ENCODE results near the gene LMF1.

The LMF1 gene

DNA sequence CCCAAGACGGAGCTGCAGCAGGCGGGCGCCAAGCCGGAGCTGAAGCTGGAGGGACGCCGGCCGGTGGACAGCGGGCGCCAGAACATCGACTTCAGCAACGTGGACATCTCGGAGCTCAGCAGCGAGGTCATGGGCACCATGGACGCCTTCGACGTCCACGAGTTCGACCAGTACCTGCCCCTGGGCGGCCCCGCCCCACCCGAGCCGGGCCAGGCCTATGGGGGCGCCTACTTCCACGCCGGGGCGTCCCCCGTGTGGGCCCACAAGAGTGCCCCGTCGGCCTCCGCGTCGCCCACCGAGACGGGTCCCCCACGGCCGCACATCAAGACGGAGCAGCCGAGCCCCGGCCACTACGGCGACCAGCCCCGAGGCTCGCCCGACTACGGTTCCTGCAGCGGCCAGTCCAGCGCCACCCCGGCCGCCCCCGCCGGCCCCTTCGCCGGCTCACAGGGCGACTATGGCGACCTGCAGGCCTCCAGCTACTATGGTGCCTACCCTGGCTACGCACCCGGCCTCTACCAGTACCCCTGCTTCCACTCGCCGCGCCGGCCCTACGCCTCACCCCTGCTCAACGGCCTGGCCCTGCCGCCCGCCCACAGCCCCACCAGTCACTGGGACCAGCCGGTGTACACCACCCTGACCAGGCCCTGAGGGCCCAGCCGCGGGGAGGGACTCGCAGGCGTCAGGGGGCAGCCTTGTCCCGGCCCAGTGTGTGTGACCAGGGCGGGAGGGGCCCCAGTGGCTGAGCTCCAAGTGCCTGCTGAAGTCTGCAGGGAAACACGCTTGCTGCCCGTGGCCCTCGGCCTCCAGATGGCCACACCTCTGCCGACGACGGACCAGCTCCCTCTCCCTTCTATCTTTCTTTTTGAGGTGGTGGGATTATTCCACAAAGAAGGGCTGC is 14.2 kb upstream of the LMF1 start:
- DNase-seq (ENCODE audit: low read depth in 2 of 2), result no peak

DNA sequence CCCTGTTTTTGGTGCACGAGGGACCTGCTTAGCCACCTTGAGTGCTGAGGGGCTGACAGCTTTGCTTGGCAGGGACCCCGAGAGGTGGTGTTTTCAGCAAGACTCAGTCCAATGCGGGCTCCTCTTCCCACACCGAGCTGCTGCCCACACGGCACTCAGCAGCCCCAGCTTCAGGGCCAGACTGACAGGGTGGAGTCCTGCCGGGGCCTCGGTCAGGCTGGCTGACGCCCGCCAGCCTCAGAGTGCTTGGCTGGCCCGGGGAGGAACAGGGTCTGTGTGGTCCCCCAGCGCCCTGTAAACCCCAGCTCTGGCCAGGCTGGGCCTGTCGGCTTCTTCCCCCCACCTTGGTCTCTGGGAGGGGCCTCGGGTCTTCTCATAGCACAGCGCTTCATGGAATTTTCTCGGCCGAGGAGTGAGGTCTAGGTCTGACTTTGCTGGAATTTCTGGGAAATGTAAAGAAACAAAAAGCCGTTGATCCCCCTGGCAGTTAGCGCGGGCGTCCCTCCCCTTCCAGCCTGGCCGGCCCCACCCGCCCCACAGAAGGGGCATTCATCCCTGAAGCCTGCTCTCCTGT is 13.4 kb upstream of the LMF1 start:
- DNase-seq (ENCODE audit: low read depth in 2 of 2), result no peak

DNA sequence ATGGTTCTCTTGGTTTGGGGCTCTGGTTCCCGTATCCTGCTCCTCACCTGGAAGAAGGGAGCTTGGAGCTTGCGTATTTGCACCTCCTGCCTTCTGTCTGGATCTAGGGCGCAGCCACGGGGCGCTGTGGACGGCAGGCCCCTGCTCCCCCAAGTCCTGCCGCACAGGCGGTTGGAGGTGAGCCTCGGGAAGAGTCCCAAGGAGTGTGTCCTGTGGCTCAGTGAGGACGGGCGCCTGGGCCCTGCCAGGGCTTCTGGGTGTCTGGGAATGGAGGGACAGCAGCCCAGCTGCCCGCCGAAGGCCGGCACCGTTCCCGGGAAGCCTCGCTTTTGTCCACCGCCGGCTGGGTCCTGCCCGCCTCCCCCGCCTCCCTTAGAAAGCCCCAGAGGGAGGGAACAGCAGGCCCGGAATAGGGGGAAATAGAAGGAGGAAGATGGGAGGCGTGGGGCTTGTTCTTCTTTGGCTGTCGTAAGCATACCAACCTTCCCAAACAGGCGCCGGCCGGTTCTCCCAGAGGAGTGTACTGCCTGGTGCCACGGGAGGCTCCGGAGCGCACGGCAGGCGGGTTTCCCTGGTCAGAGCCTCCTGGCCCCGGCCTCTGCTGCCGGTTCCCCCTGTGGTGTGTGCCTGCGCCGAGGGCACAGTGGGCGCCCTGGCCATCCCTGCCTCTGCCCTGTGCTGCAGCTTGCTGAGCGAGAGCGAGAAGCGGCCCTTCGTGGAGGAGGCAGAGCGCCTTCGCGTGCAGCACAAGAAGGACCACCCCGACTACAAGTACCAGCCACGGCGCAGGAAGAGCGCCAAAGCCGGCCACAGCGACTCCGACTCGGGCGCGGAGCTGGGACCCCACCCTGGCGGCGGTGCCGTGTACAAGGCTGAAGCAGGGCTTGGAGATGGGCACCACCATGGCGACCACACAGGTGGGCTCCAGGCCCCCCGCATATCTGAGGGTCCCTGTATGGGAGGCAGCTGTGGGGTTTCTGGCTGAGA is 12.6 kb upstream of the LMF1 start:
- no peak for DNase-seq (ENCODE audit: low read depth in 2 of 2)

DNA sequence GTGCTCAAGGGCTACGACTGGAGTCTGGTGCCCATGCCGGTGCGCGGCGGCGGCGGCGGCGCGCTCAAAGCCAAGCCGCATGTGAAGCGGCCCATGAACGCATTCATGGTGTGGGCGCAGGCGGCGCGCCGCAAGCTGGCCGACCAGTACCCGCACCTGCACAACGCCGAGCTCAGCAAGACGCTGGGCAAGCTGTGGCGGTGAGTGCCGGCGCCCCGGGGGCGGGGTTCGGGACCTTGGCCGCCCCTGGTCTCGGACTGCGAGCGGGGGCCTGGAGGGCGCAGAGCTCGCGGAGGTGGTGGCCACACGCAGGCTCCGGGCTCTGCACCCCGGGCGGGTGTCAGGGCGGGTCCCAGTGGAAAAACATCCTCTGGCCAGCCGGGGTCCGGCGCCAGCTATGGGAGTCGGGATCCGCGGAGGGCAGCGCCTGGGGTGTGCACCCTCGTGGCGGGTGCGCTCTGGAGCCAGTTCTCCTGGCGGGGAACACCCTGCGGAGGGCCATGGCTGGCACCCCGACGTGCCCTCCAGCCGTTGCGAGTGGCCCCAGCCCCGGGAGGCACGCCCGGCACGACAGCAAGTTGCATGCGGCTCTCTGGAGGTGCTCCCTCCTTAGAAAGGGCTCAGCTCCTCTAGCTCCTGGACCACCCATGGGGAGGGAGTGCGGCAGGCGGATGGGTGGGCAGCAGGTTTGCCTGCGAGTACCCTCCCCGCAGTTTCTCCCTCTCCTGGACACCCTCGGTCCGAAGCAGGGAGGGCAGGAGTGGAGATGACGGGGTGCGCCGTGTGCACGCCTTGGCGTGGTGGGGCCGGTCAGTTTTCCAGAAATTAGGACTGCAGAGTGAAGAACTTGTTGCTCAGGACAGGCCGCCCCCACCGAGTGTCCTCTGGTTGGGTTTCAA is 11.6 kb upstream of the LMF1 start:
- no peak for DNase-seq (ENCODE audit: low read depth in 2 of 2)

DNA sequence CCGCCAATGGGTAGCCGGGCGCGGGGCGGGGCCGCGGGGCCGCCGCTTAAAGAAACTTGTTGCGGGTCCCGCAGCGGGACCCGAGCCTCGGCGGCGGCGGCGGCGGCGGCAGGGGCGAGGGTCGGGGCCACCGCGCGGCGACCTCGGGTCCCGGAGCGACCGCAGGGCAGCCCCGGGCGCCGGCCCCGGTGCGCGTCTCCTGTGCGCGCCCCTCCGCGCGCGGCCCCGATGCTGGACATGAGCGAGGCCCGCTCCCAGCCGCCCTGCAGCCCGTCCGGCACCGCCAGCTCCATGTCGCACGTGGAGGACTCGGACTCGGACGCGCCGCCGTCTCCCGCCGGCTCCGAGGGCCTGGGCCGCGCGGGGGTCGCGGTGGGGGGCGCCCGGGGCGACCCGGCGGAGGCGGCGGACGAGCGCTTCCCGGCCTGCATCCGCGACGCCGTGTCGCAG is 10.9 kb upstream of the LMF1 start, which contains the start of gene SOX8:
Gene SOX8, plus strand, starts transcription at position 76 of the 450 bp plus-strand sequence. Its CDS starts 153 bp downstream, at position 229.
- DNase-seq (ENCODE audit: low read depth in 2 of 2), result peak in 1 of 2 donors; percentile 51

DNA sequence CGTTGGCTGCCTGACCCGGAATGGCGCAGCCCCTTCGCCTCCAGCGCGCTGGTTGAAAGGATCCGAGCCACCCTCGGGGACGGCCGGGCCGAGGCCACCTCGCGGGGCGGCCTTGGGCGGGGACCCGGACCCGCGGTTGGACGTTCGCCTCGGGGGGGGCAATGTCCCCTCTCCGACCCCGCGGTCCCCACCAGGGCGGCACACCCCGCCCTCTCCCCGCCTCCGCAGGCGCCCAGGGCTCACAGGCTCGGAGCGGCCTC is 9.7 kb upstream of the LMF1 start:
- no peak for DNase-seq (ENCODE audit: low read depth in 2 of 2)

DNA sequence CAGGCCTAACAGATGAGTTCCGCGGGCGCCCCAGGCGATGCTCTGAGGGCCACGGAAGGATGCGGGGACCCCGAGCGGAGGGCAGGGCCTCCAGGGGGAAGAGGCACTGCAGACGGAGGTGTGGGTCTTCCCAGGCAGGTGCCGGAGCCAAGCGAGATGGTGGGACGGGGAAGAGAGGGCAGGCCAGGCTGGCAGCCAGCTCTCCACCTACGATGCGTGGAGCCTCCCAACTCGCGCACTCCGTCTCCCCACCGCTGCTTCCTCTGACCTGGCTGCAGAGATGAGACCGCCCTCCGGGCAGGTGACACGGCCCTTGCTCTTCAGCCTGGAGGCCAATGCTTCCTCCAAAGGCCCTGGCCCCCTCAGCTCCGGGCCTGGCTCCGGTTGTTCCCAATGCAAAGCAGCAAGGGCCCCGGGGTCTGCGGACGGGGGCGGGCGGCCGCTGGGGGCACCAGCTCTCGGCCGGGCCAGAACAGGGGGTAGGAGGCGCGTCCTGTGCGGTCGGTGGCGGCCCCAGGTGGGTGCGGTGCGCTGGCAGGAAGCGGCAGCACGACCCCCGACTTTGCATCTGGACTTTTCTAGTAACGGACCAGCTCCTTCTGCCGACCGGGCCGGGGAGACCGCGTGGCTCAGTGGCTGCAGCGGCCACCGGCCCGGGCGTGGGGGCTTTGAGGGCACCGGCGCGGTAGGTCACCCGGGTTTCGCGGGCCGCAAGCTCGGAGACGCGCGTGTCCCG is 9.2 kb upstream of the LMF1 start:
- DNase-seq (ENCODE audit: low read depth in 2 of 2), result no peak

DNA sequence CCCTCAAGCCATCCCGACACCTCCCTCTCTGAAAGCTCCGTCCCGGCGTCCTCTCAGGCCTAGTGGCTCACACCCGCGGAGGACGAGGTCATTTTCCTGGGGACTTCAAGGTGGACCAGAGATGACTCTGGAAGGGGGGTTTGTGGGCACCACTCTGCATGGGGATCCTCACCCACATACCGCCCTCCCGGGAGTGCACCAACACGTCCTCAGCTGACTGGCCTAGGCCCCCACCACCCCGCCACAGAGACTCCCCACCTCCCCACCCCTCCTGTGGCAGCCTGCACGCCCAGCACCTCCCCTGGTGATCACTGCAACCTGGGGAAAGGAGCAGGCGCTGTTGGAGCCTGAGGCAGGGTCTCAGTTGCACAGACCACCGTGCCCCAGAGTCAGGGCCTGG is 8.4 kb upstream of the LMF1 start:
- DNase-seq (ENCODE audit: low read depth in 2 of 2), result no peak

DNA sequence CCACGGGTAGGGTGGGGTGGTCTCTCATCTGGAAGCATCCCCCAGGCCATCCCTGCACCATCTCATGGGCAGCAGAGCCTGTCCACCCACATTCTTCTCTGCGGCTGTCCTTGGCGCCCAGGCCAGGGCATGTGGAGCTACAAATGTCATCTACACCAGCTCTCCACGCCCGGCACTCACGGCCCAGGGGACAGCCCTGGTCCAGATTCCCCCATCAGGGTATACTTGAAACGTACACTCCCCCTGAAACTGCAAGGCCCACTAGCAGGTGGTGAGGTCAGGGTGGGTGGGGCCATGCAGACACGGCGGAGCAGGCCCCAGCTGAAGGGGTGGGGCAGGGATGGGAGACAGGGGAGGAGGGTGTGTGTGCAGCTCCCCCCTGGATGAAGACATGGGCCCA is 7.6 kb upstream of the LMF1 start:
- no peak for DNase-seq (ENCODE audit: low read depth in 2 of 2)

DNA sequence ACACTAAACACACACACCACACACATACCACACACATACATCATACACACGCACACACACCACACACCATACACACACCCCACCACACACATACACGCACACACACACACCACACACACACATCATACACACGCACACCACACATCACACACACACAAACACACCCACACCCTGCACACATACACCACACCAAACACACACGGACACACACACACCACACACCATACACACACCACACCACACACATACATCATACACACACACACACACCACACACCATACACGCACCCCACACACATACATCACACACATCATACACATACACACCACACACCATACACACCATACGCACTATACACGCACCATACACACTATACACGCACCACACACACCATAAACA is 7.1 kb upstream of the LMF1 start:
- no peak for DNase-seq (ENCODE audit: low read depth in 2 of 2)

DNA sequence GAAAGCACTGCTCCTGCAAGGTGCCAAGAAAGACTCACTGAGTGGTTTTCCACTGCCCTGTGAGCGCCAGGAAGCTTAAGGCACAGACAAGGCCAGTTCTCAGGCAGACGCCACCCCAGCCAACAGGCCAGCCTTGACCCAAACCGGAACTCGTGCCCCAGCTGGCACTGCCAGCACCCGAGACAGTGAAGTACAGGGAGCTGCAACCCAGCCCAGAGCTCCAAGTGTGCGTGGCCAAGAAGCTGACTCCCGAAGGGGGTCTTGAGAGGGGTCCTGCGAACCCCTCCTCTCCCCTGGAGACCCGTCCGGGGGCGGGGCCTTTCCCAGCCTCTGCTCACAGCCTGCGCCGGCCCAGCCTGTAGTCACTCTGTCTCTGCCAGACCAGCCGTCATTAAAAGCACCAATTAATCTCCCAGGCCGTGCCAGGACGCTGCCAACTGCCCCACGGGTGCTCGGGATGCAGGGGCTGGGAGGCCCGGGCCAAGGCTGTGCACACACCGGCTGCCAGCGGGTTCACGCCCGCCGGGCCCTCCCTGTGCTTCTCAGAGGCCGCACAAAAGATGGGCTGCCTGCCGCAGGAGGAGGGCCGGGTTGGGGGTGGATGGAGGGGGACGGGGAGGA is 6.4 kb upstream of the LMF1 start:
- no peak for DNase-seq (ENCODE audit: low read depth in 2 of 2)

DNA sequence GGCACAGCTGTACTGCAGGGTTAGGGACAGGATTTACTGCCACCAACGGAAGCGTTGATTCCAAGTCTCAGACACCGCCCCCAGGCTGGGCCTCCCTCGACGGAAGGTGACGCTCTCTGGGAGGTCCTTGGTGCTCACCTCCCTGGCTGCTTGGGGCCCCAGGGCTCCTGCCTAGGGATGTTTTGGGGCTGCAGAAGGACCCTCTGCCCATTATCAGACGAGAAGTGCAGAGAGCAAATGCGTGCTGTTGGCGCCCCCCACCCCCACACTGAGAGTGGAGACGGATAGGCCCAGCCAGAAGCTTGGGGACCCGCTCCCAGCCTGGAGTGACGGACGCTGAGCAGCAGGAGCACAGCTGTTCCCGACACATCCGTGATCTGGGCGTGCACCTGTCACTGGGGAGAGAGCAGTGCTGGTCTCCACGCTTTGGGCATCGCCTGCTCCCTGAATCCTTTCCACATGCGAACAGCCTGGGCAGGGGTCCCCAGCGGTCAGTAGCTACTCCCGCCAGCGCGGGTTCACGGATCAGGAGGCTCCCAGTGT is 5.7 kb upstream of the LMF1 start:
- no peak for DNase-seq (ENCODE audit: low read depth in 2 of 2)

DNA sequence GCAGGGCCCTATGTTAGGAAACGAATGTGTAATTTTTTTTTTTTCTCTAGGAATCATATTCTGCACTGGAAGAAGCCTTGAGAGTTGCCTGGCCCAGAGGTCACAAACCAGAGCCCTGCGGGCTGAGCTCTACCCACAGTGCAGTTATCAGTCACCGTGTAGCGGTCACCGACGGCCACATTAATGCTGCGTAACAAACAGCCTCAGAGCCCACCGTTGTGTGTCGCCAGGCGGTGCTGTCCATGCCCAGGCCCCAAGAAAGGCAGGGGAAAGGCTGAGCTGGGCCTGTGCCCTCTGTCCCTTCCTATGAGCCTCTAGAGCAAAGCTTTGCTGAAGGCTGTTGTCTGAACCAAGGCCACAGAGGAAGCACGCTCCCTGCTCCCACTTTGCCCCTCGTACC is 4.5 kb upstream of the LMF1 start:
- DNase-seq (ENCODE audit: low read depth in 2 of 2), result no peak

DNA sequence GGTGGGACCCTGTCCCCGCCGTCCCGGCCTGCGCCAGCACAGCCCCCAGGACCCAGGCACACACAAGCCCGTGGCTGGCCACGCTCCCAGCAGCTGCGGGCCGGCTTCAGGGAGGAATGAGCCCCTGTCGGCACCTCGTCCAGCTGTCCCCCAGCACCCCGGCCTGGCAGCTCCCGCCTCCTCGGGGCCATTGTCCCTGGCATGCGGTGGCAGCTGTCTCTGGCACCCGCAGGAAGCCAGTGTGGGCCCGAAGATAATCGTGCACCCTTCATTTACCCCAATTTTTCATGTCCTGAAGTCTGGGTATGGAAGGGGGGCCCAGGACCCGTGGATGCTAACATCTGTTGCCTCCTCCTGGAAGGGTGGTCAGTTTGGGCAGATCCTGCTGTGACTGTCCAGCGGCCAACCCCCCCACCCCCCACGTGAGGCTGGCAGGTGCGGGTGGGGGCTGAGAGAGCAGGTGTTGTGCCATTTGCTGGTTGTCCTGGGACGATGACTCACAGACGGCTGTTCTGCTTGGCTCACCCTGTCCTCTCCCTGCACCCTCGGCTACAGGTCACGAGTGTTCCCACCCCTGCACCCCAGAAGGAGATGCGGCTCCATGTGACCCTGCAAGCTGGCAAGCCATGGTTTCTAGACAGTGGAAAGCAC is 4.0 kb upstream of the LMF1 start:
- DNase-seq (ENCODE audit: low read depth in 2 of 2), result no peak

DNA sequence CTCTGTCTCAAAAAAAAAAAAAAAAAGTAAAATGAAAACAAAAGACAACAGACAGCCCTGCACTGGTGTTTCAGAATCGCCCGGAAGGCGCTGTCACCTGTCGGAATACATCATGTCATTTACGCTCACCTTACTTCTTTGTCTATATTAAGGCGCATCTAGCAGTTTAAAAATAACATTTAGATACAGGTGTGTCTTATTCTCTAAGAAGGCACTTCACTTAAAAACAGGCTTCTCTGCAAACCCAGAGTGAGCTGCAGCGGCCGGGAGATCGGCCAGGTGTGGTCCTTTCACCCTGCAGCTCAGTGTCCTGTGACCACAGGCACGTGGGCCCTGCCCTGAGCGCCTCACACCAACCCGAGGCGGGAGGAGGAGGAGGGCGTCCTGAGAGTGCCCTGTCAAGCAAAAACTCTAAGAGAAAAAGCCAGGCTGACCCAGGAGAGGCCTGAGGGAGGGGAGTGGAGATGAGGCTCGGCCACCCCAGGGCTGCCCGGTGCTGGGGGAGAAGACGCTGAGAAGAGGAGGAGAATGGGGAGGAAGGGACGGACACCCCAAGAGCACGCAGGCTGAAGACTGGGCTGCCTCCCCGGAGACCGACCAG is 3.3 kb upstream of the LMF1 start:
- DNase-seq (ENCODE audit: low read depth in 2 of 2), result no peak

DNA sequence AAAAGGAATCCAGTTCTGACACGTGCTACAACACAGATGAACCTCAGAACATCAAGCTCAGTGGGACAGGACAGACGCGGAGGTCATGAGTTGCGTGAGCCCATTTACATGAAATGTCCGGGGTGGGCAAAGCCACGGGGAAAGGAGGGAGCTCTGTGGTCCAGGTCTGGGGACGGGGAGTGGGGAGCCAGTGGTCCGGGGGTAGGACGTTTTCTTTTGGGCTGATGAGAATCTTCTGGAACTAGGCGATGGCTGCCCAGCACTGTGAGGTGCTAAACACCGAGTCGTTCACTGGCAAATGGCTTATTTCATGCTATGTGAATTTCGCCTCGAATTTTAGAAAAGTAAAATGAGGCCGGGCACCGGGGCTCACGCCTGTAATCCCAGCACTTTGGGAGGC is 2.6 kb upstream of the LMF1 start:
- no peak for DNase-seq (ENCODE audit: low read depth in 2 of 2)

DNA sequence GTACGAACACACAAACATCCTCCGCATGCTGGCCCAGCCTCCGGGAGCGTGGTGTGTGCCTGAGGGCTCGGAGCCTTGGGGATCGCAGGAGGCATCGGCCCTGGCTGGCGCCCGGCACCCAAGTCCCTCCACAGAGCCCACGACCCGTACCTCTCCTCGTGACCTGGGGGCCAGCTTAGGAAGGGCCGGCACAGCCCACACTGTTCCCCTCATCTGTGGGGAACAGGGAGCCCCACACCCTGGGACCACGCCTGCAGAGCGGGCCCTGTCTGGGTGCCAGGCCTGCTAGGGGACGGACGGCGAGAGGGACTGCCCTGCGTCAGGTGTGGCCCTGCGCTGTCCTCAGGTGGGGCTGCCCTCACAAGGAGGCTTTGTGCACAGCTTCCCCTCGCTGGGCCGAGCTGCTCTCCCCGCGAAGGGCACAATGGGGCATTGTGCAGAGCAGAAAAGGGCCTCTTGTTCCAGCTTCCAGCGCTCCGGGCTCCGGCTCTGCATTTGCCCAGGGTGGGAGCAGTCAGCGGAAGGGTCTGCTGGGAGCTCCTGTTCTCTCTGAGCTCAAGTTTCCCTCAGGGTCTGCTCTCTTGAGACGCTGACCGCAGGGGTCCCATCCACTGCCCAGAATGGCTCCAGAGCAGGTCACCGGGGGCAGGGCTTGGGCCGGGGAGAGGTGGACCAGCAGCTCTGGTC is 1.7 kb upstream of the LMF1 start:
- DNase-seq (ENCODE audit: low read depth in 2 of 2), result no peak

DNA sequence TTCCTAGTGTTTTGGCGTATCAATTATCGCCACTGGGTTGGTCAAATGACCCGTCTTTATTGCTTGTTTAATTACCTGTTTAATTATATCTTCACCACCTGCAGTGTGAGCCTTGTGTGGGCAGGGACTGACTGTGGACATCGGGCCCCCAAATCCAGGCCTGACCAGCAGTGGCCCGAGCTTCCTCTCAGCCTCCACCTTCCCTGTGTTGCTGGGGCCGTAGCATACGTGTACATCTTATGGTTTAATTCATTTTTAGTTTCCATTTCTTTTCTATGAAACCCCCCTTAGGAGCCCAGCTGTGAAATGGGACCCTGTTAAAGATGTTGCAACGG is 1.2 kb upstream of the LMF1 start:
- no peak for DNase-seq (ENCODE audit: low read depth in 2 of 2)

DNA sequence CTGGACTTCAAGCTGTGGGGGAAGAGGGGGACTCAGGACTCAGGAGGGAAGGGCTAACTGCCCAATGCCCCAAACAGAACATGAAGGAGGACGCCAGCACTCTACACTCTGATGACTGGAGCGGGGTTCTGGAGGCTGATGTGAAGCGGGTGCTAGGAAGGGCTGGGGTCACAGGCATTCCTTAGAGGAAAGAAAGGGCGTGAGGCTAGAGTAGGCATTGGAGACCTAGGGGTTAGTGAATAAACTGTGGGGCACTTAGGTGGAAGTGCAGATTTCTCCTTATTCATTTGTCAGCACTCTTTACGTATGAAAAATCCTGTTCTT is 760 bp upstream of the LMF1 start:
- no peak for DNase-seq (ENCODE audit: low read depth in 2 of 2)
